PFSK-1 (cell line): ENCODE data around the gene GPR82. TPM values are rescaled to one million over a fixed set of nuclear protein-coding genes. Genes with fewer than 3 reads are reported as not detected.

Experiments used
- FOXP2 ChIP-seq: optimal IDR thresholded peaks from 2 replicates; pipeline ENCODE3; 2011; ENCODE audit warnings: borderline replicate concordance, control low read depth, inconsistent platforms; ENCODE audit not compliant: insufficient read depth; ENCODE audit errors: extremely low read length, extremely low read depth
- POLR2AphosphoS5 ChIP-seq: IDR thresholded peaks from 2 replicates; pipeline ENCODE4 v1.6.1; 2012; ENCODE audit warnings: low read depth, mild to moderate bottlenecking, control low read depth, low read length, moderate library complexity
- SIN3A ChIP-seq: IDR thresholded peaks from 2 replicates; pipeline ENCODE4 v1.6.1; 2012; ENCODE audit warnings: mild to moderate bottlenecking, low read length, moderate library complexity, borderline replicate concordance; ENCODE audit not compliant: insufficient read depth
- TAF1 ChIP-seq: IDR thresholded peaks from 2 replicates; pipeline ENCODE4 v1.6.1; 2012; ENCODE audit warnings: low read length, control low read depth, borderline replicate concordance; ENCODE audit not compliant: insufficient read depth
- polyA plus RNA-seq: library from polyadenylated mRNA; unstranded; fragments of >200 nt; gene quantifications from one replicate; pipeline ENCODE4 v1.2.1, GENCODE V29; 2012; ENCODE audit warnings: low read depth, missing spikeins; ENCODE audit not compliant: insufficient read length
- TF ChIP-seq, protein P1 (sequence below), 2 experiments: IDR thresholded peaks; 2 replicates each; pipeline versions ENCODE4 v1.6.1 to v1.8.0; 2011 to 2012; ENCODE audit warnings: low read depth in 2 of 2, low read length in 2 of 2, control low read depth in 1 of 2, inconsistent platforms in 1 of 2, mild to moderate bottlenecking in 1 of 2, moderate library complexity in 1 of 2; ENCODE audit not compliant: insufficient read depth in 1 of 2

Gene GPR82, protein sequence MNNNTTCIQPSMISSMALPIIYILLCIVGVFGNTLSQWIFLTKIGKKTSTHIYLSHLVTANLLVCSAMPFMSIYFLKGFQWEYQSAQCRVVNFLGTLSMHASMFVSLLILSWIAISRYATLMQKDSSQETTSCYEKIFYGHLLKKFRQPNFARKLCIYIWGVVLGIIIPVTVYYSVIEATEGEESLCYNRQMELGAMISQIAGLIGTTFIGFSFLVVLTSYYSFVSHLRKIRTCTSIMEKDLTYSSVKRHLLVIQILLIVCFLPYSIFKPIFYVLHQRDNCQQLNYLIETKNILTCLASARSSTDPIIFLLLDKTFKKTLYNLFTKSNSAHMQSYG
- polyA plus RNA-seq = not detected

DNA sequence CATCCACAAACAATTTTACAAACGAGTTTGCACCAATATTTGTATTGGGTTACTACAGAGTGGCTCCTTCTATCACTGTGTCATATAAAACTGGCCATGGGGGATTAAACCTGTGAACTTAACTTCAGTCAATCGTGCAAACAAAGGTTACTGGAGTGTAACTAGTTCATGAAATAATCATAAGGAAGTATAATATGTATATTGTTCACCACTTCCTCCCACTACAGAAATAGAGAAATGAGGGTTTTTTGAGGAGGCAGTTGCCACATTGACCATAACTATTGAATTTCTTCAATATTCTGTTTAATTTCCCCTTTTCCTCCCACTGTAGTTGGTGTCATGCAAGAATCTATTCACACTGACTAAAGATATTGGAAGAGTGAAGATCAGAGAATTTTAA, at the start of gene GPR82:
GPR82 (plus strand) TSS at position 356 of the 400 bp plus-strand sequence. CDS start 2,846 bp downstream, outside the sequence.
- TF ChIP-seq SIN3A (no peak), POLR2AphosphoS5 (no peak), FOXP2 (no peak), TAF1 (no peak)
- TF ChIP-seq, protein P1, sequence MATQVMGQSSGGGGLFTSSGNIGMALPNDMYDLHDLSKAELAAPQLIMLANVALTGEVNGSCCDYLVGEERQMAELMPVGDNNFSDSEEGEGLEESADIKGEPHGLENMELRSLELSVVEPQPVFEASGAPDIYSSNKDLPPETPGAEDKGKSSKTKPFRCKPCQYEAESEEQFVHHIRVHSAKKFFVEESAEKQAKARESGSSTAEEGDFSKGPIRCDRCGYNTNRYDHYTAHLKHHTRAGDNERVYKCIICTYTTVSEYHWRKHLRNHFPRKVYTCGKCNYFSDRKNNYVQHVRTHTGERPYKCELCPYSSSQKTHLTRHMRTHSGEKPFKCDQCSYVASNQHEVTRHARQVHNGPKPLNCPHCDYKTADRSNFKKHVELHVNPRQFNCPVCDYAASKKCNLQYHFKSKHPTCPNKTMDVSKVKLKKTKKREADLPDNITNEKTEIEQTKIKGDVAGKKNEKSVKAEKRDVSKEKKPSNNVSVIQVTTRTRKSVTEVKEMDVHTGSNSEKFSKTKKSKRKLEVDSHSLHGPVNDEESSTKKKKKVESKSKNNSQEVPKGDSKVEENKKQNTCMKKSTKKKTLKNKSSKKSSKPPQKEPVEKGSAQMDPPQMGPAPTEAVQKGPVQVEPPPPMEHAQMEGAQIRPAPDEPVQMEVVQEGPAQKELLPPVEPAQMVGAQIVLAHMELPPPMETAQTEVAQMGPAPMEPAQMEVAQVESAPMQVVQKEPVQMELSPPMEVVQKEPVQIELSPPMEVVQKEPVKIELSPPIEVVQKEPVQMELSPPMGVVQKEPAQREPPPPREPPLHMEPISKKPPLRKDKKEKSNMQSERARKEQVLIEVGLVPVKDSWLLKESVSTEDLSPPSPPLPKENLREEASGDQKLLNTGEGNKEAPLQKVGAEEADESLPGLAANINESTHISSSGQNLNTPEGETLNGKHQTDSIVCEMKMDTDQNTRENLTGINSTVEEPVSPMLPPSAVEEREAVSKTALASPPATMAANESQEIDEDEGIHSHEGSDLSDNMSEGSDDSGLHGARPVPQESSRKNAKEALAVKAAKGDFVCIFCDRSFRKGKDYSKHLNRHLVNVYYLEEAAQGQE (IDR thresholded peaks at IDR 0.05; ENCODE audit: insufficient read depth in 1 of 2, low read depth in 2 of 2, low read length in 2 of 2) = no peak

DNA sequence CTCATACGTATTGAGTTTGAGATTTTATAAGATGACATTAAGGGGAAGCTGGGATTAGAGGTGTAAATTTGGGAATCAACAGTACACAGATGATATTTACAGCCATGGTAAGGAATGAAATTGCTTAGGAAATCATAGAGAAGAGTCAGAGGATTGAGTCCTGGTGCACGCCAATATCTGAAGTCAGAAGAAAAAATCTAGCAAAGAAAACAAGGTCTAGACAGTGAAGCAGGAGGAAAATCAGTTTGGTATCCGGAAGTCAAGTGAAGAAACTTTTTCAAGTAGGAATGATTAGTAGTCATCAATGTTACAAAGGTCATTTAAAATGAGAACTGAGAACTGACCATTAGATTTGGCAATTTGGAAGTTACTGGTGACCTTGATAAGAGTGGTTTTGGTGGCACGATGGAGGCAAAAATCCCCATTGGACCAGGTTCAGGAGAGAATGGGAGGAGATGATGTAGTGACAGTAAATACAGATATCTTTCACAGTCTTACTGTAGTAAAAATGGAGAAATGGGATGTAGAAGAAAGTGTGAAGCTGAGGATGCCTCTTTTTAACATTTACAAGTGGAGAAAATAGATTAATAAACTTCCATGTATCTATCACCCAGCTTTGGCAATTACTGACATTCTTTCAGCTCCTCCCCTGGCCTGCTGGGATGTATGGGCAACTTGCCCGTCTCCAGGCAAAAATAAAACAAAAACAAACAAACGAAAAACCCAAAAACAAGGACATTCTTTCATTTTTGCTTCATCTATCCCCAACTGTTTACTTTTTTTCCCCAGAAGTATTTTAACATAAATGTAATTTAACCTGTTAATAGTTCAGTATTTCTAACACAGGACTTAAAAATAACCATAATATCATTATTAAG, 46.6 kb upstream of the GPR82 start:
- TF ChIP-seq, protein P1 (IDR thresholded peaks at IDR 0.05; ENCODE audit: insufficient read depth in 1 of 2, low read depth in 2 of 2, low read length in 2 of 2) = no peak
- TF ChIP-seq TAF1 (no peak), FOXP2 (no peak), POLR2AphosphoS5 (no peak), SIN3A (no peak)

DNA sequence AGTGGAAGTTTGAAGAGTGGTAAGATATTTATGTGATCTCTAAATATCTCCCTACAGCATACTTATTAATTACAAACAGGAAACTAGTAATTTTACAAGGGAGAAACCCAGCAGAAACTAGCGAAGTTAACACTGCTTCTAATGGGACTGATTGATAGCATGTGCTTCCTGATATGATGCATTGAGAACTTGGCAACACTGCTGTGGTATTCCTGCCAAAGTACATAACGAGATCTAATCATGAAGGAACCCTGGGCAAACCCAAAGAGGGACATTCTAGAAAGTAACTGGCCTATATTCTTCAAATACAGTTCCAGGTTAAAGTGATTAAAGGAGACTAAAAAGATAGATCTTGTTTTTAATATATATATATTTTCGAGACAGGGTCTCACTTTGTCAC, 39.8 kb upstream of the GPR82 start:
- TF ChIP-seq, protein P1 (IDR thresholded peaks at IDR 0.05; ENCODE audit: insufficient read depth in 1 of 2, low read depth in 2 of 2, low read length in 2 of 2) = no peak
- TF ChIP-seq POLR2AphosphoS5 = no peak
- no peak for TF ChIP-seq FOXP2
- TF ChIP-seq SIN3A = no peak
- TF ChIP-seq TAF1 = no peak

DNA sequence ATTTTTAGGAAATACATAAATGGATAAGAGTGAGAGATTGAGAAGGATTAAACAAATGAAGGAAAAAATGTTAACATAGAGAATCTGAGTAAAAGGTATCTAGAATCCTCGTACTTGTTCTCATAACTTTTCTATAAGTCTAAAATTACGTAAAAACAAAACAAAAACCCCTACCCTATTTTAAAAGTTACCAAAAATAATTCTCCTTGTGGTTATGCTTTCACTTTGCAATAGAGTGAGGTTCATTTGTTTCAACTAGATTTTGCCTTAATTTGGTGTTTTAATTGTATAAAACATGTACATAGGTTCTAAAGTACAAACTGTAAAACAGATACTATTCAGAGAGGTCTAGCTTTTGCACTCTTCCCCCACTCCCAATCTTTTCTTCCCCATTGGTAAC, 39.0 kb upstream of the GPR82 start:
- TF ChIP-seq TAF1 (no peak), FOXP2 (no peak), SIN3A (no peak), POLR2AphosphoS5 (no peak)
- TF ChIP-seq, protein P1 (IDR thresholded peaks at IDR 0.05; ENCODE audit: insufficient read depth in 1 of 2, low read depth in 2 of 2, low read length in 2 of 2) = no peak
